GM23338 (cell line): Measurements from ENCODE around the gene ATF7IP. TPM values are rescaled to one million over a fixed set of nuclear protein-coding genes. Genes with fewer than 3 reads are reported as not detected.

Source experiments
- ATAC-seq: fragments of 200-7000 bp; cut with Tn5 transposase; 3 replicates; pipeline ENCODE4 v1.9.1; 2020
- DNase-seq: peaks from one replicate; pipeline ENCODE4 v3.0.0-alpha.2; 2015; ENCODE audit warnings: low spot score
- H2AFZ ChIP-seq: fragments of 200-600 bp; sonication (generic); 2 replicates; pipeline ENCODE4 v1.8.0; 2016; ENCODE audit warnings: antibody characterized with exemption, mild to moderate bottlenecking, moderate library complexity
- H3F3A ChIP-seq: fragments of 200-600 bp; sonication (generic); replicated peaks from 2 replicates; pipeline ENCODE4 v1.8.0; 2017; ENCODE audit warnings: antibody characterized with exemption, mixed run types, low read depth
- H3K27ac ChIP-seq: fragments of 200-600 bp; sonication (generic); 2 replicates; pipeline ENCODE4 v1.6.1; 2016; ENCODE audit warnings: low read depth
- H3K27me3 ChIP-seq: fragments of 200-600 bp; sonication (generic); 2 replicates; pipeline ENCODE4 v1.8.0; 2016; ENCODE audit warnings: mild to moderate bottlenecking, mixed run types, moderate library complexity; ENCODE audit not compliant: insufficient read depth
- H3K36me3 ChIP-seq: fragments of 200-600 bp; sonication (generic); 2 replicates; pipeline ENCODE4 v1.8.0; 2016; ENCODE audit warnings: mild to moderate bottlenecking; ENCODE audit not compliant: insufficient read depth
- H3K4me1 ChIP-seq: fragments of 200-600 bp; sonication (generic); 2 replicates; pipeline ENCODE4 v1.8.0; 2016; ENCODE audit warnings: mild to moderate bottlenecking, moderate library complexity; ENCODE audit not compliant: insufficient read depth
- H3K4me2 ChIP-seq: fragments of 200-600 bp; sonication (generic); 2 replicates; pipeline ENCODE4 v1.7.1; 2017; ENCODE audit warnings: mixed run types
- H3K4me3 ChIP-seq: fragments of 200-600 bp; sonication (generic); 2 replicates; pipeline ENCODE4 v1.6.1; 2016; ENCODE audit warnings: mixed run types
- H3K79me2 ChIP-seq: fragments of 200-600 bp; sonication (generic); replicated peaks from 2 replicates; pipeline ENCODE4 v1.8.0; 2017; ENCODE audit warnings: mild to moderate bottlenecking; ENCODE audit not compliant: insufficient read depth
- H3K9me2 ChIP-seq: fragments of 200-600 bp; sonication (generic); 2 replicates; pipeline ENCODE4 v1.8.0; 2017; ENCODE audit not compliant: insufficient read depth
- H4K20me1 ChIP-seq: fragments of 200-600 bp; sonication (generic); replicated peaks from 2 replicates; pipeline ENCODE4 v1.8.0; 2017; ENCODE audit warnings: mild to moderate bottlenecking; ENCODE audit not compliant: insufficient read depth
- H3K27ac Mint-ChIP-seq: 2 replicates; pipeline ENCODE4 v1.8.0; 2020; ENCODE audit warnings: inconsistent platforms, mild to moderate bottlenecking, moderate library complexity, mixed read lengths
- H3K27me3 Mint-ChIP-seq: 3 replicates; pipeline ENCODE4 v1.8.0; 2022; ENCODE audit warnings: low read depth, mild to moderate bottlenecking, moderate library complexity, mixed read lengths, inconsistent platforms; ENCODE audit not compliant: insufficient read depth, poor library complexity
- H3K36me3 Mint-ChIP-seq: 3 replicates; pipeline ENCODE4 v1.8.0; 2021; ENCODE audit warnings: low read depth, mild to moderate bottlenecking, inconsistent platforms, moderate library complexity, mixed read lengths
- H3K4me1 Mint-ChIP-seq: 3 replicates; pipeline ENCODE4 v1.8.0; 2020; ENCODE audit warnings: mild to moderate bottlenecking, inconsistent platforms, mixed read lengths
- H3K4me3 Mint-ChIP-seq: 3 replicates; pipeline ENCODE4 v1.8.0; 2021; ENCODE audit warnings: moderate library complexity, mild to moderate bottlenecking, inconsistent platforms, mixed read lengths
- H3K9me3 Mint-ChIP-seq: 3 replicates; pipeline ENCODE4 v1.8.0; 2020; ENCODE audit warnings: moderate library complexity, mild to moderate bottlenecking, inconsistent platforms, mixed read lengths
- CREB1 ChIP-seq: fragments of 250-450 bp; sonication (Bioruptor Pico); IDR thresholded peaks from 2 replicates; pipeline ENCODE4 v1.5.0; 2020; ENCODE audit warnings: low read depth, mild to moderate bottlenecking, moderate library complexity
- EZH2phosphoT487 ChIP-seq: fragments of 200-600 bp; sonication (generic); IDR thresholded peaks from one replicate; pipeline ENCODE4 v1.8.1; 2018; ENCODE audit warnings: antibody characterized with exemption; ENCODE audit not compliant: unreplicated experiment
- JUNB ChIP-seq: IDR thresholded peaks from one replicate; pipeline ENCODE4 v1.6.1; 2016; ENCODE audit warnings: antibody characterized with exemption; ENCODE audit not compliant: unreplicated experiment
- NANOG ChIP-seq: IDR thresholded peaks from 2 replicates; pipeline ENCODE4 v1.6.1; 2016; ENCODE audit warnings: antibody characterized with exemption, borderline replicate concordance
- POLR2AphosphoS5 ChIP-seq: IDR thresholded peaks from 2 replicates; pipeline ENCODE4 v1.6.1; 2016; ENCODE audit warnings: antibody characterized with exemption, low read depth
- STAT1 ChIP-seq: IDR thresholded peaks from one replicate; pipeline ENCODE4 v1.6.1; 2016; ENCODE audit warnings: antibody characterized with exemption; ENCODE audit not compliant: unreplicated experiment
- ZNF114 ChIP-seq: fragments of 250-450 bp; sonication (Bioruptor Pico); IDR thresholded peaks from 2 replicates; pipeline ENCODE4 v1.5.0; 2020; ENCODE audit warnings: mild to moderate bottlenecking, moderate library complexity
- ZNF331 ChIP-seq: fragments of 250-450 bp; sonication (Bioruptor Pico); IDR thresholded peaks from 2 replicates; pipeline ENCODE4 v1.5.0; 2020; ENCODE audit warnings: low read depth, mild to moderate bottlenecking, moderate library complexity
- polyA plus RNA-seq: library from polyadenylated mRNA; unstranded; fragments of >200 nt; fragmentation: Nextera tagmentation; extraction: Ambion mirVana; gene quantifications from 2 replicates; pipeline ENCODE4 v1.2.1, GENCODE V29; 2016
- total RNA-seq: library from RNA; depleted of rRNA; stranded (reverse); fragments of >200 nt; shearing (Covaris generic); gene quantifications from 2 replicates; pipeline ENCODE4 v1.2.3, GENCODE V29; 2014
- TF ChIP-seq, protein P1 (sequence below), 2 experiments: fragments of 200-600 bp in 1 of 2; sonication (generic) in 1 of 2; conservative IDR thresholded peaks; 2 replicates each; pipeline versions ENCODE4 v1.5.1 to v1.6.1; 2016 to 2017; ENCODE audit warnings: antibody characterized with exemption in 2 of 2, low read depth in 2 of 2, mild to moderate bottlenecking in 2 of 2, moderate library complexity in 1 of 2
- TF ChIP-seq, protein P2 (sequence below): IDR thresholded peaks from one replicate; pipeline ENCODE4 v1.6.1; 2018; ENCODE audit warnings: antibody characterized with exemption; ENCODE audit not compliant: unreplicated experiment
- TF ChIP-seq, protein P3 (sequence below): fragments of 250-450 bp; sonication (Bioruptor Pico); IDR thresholded peaks from 2 replicates; pipeline ENCODE4 v1.5.0; 2020; ENCODE audit warnings: mild to moderate bottlenecking, moderate library complexity
- TF ChIP-seq, protein P4 (sequence below): IDR thresholded peaks from 2 replicates; pipeline ENCODE4 v1.6.1; 2016; ENCODE audit warnings: antibody characterized with exemption

Gene ATF7IP
- total and polyA plus RNA-seq, 2 experiments from 2014 or later = 76.4 to 118 TPM

DNA sequence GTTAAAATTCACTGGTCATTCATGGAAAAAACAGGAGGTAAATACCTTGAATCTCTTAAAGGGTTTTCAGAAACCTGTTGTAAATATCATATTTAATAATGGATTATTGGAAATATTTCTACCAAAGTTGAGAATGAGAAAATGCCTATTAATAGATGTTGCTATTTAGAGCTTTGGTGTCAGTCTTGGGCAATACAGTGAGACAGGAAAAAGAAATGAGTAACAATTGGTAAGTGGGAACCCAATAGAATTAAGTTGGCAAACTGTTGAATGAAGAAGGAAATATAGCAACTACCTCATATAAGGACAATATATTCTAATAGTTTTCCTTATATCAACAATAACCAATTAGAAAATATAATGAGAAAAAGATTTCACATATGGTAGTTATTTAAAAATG, 78.0 kb downstream of the ATF7IP start:
- Mint-ChIP-seq H3K9me3 (no peaks in the 10 kb centered on the region), H3K36me3 (peaks cover 79% of the 10 kb centered on the region), H3K27ac (no peak overlapping the region), H3K4me3 (no peak overlapping the region), H3K27me3 (peaks cover 1% of the 10 kb centered on the region), H3K4me1 (no peaks in the 10 kb centered on the region)
- no peak overlapping the region for H2AFZ ChIP-seq
- no peak for ATAC-seq
- H3F3A ChIP-seq = no peaks in the 10 kb centered on the region
- H3K4me2 ChIP-seq = no peak overlapping the region
- no peaks in the 10 kb centered on the region for H3K9me2 ChIP-seq
- H3K27ac ChIP-seq = no peak overlapping the region
- no peaks in the 10 kb centered on the region for H3K4me1 ChIP-seq
- H3K79me2 ChIP-seq = peaks cover 49% of the 10 kb centered on the region
- peaks cover 33% of the 10 kb centered on the region for H3K36me3 ChIP-seq
- no peak for DNase-seq
- H4K20me1 ChIP-seq = peaks cover 6% of the 10 kb centered on the region
- H3K27me3 ChIP-seq = no peaks in the 10 kb centered on the region
- H3K4me3 ChIP-seq = no peak overlapping the region
- TF ChIP-seq, protein P1, sequence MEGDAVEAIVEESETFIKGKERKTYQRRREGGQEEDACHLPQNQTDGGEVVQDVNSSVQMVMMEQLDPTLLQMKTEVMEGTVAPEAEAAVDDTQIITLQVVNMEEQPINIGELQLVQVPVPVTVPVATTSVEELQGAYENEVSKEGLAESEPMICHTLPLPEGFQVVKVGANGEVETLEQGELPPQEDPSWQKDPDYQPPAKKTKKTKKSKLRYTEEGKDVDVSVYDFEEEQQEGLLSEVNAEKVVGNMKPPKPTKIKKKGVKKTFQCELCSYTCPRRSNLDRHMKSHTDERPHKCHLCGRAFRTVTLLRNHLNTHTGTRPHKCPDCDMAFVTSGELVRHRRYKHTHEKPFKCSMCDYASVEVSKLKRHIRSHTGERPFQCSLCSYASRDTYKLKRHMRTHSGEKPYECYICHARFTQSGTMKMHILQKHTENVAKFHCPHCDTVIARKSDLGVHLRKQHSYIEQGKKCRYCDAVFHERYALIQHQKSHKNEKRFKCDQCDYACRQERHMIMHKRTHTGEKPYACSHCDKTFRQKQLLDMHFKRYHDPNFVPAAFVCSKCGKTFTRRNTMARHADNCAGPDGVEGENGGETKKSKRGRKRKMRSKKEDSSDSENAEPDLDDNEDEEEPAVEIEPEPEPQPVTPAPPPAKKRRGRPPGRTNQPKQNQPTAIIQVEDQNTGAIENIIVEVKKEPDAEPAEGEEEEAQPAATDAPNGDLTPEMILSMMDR (conservative IDR thresholded peaks at IDR 0.05; ENCODE audit: low read depth in 2 of 2) = no peak
- TF ChIP-seq, protein P2, sequence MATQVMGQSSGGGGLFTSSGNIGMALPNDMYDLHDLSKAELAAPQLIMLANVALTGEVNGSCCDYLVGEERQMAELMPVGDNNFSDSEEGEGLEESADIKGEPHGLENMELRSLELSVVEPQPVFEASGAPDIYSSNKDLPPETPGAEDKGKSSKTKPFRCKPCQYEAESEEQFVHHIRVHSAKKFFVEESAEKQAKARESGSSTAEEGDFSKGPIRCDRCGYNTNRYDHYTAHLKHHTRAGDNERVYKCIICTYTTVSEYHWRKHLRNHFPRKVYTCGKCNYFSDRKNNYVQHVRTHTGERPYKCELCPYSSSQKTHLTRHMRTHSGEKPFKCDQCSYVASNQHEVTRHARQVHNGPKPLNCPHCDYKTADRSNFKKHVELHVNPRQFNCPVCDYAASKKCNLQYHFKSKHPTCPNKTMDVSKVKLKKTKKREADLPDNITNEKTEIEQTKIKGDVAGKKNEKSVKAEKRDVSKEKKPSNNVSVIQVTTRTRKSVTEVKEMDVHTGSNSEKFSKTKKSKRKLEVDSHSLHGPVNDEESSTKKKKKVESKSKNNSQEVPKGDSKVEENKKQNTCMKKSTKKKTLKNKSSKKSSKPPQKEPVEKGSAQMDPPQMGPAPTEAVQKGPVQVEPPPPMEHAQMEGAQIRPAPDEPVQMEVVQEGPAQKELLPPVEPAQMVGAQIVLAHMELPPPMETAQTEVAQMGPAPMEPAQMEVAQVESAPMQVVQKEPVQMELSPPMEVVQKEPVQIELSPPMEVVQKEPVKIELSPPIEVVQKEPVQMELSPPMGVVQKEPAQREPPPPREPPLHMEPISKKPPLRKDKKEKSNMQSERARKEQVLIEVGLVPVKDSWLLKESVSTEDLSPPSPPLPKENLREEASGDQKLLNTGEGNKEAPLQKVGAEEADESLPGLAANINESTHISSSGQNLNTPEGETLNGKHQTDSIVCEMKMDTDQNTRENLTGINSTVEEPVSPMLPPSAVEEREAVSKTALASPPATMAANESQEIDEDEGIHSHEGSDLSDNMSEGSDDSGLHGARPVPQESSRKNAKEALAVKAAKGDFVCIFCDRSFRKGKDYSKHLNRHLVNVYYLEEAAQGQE = no peak
- TF ChIP-seq, protein P3, sequence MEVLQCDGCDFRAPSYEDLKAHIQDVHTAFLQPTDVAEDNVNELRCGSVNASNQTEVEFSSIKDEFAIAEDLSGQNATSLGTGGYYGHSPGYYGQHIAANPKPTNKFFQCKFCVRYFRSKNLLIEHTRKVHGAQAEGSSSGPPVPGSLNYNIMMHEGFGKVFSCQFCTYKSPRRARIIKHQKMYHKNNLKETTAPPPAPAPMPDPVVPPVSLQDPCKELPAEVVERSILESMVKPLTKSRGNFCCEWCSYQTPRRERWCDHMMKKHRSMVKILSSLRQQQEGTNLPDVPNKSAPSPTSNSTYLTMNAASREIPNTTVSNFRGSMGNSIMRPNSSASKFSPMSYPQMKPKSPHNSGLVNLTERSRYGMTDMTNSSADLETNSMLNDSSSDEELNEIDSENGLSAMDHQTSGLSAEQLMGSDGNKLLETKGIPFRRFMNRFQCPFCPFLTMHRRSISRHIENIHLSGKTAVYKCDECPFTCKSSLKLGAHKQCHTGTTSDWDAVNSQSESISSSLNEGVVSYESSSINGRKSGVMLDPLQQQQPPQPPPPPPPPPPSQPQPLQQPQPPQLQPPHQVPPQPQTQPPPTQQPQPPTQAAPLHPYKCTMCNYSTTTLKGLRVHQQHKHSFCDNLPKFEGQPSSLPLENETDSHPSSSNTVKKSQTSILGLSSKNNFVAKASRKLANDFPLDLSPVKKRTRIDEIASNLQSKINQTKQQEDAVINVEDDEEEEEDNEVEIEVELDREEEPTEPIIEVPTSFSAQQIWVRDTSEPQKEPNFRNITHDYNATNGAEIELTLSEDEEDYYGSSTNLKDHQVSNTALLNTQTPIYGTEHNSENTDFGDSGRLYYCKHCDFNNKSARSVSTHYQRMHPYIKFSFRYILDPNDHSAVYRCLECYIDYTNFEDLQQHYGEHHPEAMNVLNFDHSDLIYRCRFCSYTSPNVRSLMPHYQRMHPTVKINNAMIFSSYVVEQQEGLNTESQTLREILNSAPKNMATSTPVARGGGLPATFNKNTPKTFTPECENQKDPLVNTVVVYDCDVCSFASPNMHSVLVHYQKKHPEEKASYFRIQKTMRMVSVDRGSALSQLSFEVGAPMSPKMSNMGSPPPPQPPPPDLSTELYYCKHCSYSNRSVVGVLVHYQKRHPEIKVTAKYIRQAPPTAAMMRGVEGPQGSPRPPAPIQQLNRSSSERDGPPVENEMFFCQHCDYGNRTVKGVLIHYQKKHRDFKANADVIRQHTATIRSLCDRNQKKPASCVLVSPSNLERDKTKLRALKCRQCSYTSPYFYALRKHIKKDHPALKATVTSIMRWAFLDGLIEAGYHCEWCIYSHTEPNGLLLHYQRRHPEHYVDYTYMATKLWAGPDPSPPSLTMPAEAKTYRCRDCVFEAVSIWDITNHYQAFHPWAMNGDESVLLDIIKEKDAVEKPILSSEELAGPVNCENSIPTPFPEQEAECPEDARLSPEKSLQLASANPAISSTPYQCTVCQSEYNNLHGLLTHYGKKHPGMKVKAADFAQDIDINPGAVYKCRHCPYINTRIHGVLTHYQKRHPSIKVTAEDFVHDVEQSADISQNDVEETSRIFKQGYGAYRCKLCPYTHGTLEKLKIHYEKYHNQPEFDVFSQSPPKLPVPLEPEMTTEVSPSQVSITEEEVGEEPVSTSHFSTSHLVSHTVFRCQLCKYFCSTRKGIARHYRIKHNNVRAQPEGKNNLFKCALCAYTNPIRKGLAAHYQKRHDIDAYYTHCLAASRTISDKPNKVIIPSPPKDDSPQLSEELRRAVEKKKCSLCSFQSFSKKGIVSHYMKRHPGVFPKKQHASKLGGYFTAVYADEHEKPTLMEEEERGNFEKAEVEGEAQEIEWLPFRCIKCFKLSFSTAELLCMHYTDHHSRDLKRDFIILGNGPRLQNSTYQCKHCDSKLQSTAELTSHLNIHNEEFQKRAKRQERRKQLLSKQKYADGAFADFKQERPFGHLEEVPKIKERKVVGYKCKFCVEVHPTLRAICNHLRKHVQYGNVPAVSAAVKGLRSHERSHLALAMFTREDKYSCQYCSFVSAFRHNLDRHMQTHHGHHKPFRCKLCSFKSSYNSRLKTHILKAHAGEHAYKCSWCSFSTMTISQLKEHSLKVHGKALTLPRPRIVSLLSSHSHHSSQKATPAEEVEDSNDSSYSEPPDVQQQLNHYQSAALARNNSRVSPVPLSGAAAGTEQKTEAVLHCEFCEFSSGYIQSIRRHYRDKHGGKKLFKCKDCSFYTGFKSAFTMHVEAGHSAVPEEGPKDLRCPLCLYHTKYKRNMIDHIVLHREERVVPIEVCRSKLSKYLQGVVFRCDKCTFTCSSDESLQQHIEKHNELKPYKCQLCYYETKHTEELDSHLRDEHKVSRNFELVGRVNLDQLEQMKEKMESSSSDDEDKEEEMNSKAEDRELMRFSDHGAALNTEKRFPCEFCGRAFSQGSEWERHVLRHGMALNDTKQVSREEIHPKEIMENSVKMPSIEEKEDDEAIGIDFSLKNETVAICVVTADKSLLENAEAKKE (CRISPR knock-in tag) = no peak
- TF ChIP-seq STAT1 (no peak), JUNB (no peak), ZNF114 (CRISPR knock-in tag) (no peak), ZNF331 (CRISPR knock-in tag) (no peak), POLR2AphosphoS5 (no peak), CREB1 (no peak), EZH2phosphoT487 (no peak), NANOG (no peak)
- TF ChIP-seq, protein P4, sequence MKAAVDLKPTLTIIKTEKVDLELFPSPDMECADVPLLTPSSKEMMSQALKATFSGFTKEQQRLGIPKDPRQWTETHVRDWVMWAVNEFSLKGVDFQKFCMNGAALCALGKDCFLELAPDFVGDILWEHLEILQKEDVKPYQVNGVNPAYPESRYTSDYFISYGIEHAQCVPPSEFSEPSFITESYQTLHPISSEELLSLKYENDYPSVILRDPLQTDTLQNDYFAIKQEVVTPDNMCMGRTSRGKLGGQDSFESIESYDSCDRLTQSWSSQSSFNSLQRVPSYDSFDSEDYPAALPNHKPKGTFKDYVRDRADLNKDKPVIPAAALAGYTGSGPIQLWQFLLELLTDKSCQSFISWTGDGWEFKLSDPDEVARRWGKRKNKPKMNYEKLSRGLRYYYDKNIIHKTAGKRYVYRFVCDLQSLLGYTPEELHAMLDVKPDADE = no peak
